MM.1S (cell line): ENCODE data around the gene MBD5.

Experiments
- DNase-seq: peaks from one replicate; pipeline ENCODE4 v3.0.0-alpha.2; 2015
- H2AFZ ChIP-seq: fragments of 300-600 bp; sonication (generic); 2 replicates; pipeline ENCODE4 v1.6.0; 2016; ENCODE audit warnings: antibody characterized with exemption, low read length
- H3F3A ChIP-seq: fragments of 300-600 bp; sonication (generic); 2 replicates; pipeline ENCODE4 v1.6.1; 2016; ENCODE audit warnings: mild to moderate bottlenecking, antibody characterized with exemption, low read length, moderate library complexity, mixed read lengths; ENCODE audit not compliant: insufficient read depth
- H3K27ac ChIP-seq: fragments of 300-600 bp; sonication (generic); 2 replicates; pipeline ENCODE4 v1.5.1; 2016; ENCODE audit warnings: mild to moderate bottlenecking, low read length
- H3K27me3 ChIP-seq: fragments of 300-600 bp; sonication (generic); replicated peaks from 2 replicates; pipeline ENCODE4 v1.6.0; 2016; ENCODE audit warnings: low read length; ENCODE audit not compliant: insufficient read depth
- H3K36me3 ChIP-seq: fragments of 300-600 bp; sonication (generic); replicated peaks from 2 replicates; pipeline ENCODE4 v1.6.1; 2016; ENCODE audit warnings: mild to moderate bottlenecking, low read length, mixed read lengths; ENCODE audit not compliant: insufficient read depth
- H3K4me1 ChIP-seq: fragments of 300-600 bp; sonication (generic); 2 replicates; pipeline ENCODE4 v1.6.1; 2016; ENCODE audit warnings: low read length, mixed read lengths
- H3K4me2 ChIP-seq: fragments of 300-600 bp; sonication (generic); 2 replicates; pipeline ENCODE4 v1.6.0; 2016; ENCODE audit warnings: low read depth, low read length
- H3K4me3 ChIP-seq: fragments of 300-600 bp; sonication (generic); 2 replicates; pipeline ENCODE4 v1.5.1; 2016; ENCODE audit warnings: low read length, mixed read lengths
- H3K79me2 ChIP-seq: fragments of 300-600 bp; sonication (generic); 2 replicates; pipeline ENCODE4 v1.6.1; 2016; ENCODE audit warnings: mixed run types, low read length, mixed read lengths
- H3K9ac ChIP-seq: fragments of 300-600 bp; sonication (generic); 2 replicates; pipeline ENCODE4 v1.6.1; 2016; ENCODE audit warnings: low read length, mixed read lengths
- H3K9me2 ChIP-seq: fragments of 300-600 bp; sonication (generic); replicated peaks from 2 replicates; pipeline ENCODE4 v1.6.1; 2016; ENCODE audit warnings: mild to moderate bottlenecking, low read length, mixed read lengths; ENCODE audit not compliant: insufficient read depth
- H3K9me3 ChIP-seq: fragments of 300-600 bp; sonication (generic); replicated peaks from 2 replicates; pipeline ENCODE4 v1.6.1; 2016; ENCODE audit warnings: mild to moderate bottlenecking, low read length, mixed read lengths; ENCODE audit not compliant: insufficient read depth
- H4K20me1 ChIP-seq: fragments of 300-600 bp; sonication (generic); 2 replicates; pipeline ENCODE4 v1.6.1; 2016; ENCODE audit warnings: mild to moderate bottlenecking, low read length, moderate library complexity, mixed read lengths; ENCODE audit not compliant: insufficient read depth
- EZH2 ChIP-seq: fragments of 300-600 bp; sonication (generic); optimal IDR thresholded peaks from 2 replicates; pipeline ENCODE3; 2017; ENCODE audit warnings: low read depth, mild to moderate bottlenecking, antibody characterized with exemption, low read length, mixed read lengths
- EZH2phosphoT487 ChIP-seq: fragments of 300-600 bp; sonication (generic); IDR thresholded peaks from 2 replicates; pipeline ENCODE4 v1.6.1; 2018; ENCODE audit warnings: antibody characterized with exemption, low read length
- TF ChIP-seq, protein P1 (sequence below): fragments of 300-600 bp; sonication (generic); IDR thresholded peaks from 2 replicates; pipeline ENCODE4 v1.5.1; 2016; ENCODE audit warnings: antibody characterized with exemption, low read length, mixed read lengths

Gene MBD5

DNA sequence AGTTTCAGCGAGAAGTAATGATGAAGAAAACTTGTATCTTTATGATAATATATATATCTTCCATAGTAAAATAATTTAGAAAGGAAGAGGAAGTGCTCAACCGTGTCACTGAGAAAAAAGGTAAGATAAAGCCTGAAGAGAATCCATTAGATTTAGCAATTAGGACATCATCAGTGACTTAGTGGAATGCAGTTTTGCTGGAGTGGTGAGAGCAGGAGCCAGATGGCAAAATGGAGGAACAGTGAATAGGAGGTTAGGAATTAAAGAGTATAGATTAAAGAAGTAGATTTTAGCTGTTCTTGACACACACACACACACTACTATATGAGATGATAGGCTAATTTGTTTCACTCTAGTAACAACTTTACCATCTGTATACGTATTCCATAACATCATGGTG lies 466.5 kb downstream of the MBD5 start:
- no peak overlapping the region for H3K9ac ChIP-seq
- H3K36me3 ChIP-seq: no peaks in the 10 kb centered on the region
- H3K4me2 ChIP-seq: no peak overlapping the region
- no peaks in the 10 kb centered on the region for H3K9me2 ChIP-seq
- H4K20me1 ChIP-seq: no peaks in the 10 kb centered on the region
- H3K4me3 ChIP-seq: no peak overlapping the region
- H3K79me2 ChIP-seq: no peaks in the 10 kb centered on the region
- no peaks in the 10 kb centered on the region for H3K27me3 ChIP-seq
- DNase-seq: no peak
- no peaks in the 10 kb centered on the region for H3F3A ChIP-seq
- TF ChIP-seq EZH2phosphoT487: no peak
- no peak for TF ChIP-seq EZH2
- TF ChIP-seq, protein P1, sequence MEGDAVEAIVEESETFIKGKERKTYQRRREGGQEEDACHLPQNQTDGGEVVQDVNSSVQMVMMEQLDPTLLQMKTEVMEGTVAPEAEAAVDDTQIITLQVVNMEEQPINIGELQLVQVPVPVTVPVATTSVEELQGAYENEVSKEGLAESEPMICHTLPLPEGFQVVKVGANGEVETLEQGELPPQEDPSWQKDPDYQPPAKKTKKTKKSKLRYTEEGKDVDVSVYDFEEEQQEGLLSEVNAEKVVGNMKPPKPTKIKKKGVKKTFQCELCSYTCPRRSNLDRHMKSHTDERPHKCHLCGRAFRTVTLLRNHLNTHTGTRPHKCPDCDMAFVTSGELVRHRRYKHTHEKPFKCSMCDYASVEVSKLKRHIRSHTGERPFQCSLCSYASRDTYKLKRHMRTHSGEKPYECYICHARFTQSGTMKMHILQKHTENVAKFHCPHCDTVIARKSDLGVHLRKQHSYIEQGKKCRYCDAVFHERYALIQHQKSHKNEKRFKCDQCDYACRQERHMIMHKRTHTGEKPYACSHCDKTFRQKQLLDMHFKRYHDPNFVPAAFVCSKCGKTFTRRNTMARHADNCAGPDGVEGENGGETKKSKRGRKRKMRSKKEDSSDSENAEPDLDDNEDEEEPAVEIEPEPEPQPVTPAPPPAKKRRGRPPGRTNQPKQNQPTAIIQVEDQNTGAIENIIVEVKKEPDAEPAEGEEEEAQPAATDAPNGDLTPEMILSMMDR: no peak
- no peaks in the 10 kb centered on the region for H3K9me3 ChIP-seq
- H3K4me1 ChIP-seq: no peaks in the 10 kb centered on the region
- H3K27ac ChIP-seq: no peak overlapping the region
- no peak overlapping the region for H2AFZ ChIP-seq

DNA sequence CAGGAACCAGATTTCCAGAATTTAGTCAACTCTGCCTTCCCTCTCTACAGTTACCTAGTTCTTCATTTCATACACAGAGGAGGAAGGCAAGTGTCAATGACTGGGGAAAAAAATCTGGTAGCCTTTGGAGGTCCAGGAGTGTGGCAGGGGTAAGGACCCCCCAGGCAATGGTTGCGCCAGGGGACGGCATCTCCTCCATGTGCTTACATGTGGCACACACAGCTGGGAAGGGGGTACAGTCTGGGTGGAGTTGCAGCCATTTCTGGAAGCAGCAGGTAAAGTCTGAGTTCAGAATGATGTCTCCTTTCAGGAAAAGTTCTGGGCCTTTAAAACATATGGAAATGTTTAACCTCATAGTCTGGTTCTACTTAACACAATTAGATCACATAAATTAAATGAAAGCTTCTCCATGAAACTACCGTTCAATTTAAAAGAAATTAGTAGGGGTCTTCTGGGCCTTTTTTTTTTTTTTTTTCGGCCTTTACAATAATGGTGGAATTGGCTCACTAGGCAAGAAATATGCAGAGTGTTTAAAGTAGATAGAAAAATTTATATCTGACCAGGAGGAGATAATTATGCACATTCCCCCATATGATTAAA lies 470.0 kb downstream of the MBD5 start:
- no peak overlapping the region for H3K27ac ChIP-seq
- H2AFZ ChIP-seq: no peak overlapping the region
- H4K20me1 ChIP-seq: no peaks in the 10 kb centered on the region
- H3K9me3 ChIP-seq: no peaks in the 10 kb centered on the region
- no peak overlapping the region for H3K4me2 ChIP-seq
- no peaks in the 10 kb centered on the region for H3K27me3 ChIP-seq
- no peaks in the 10 kb centered on the region for H3K79me2 ChIP-seq
- H3K9ac ChIP-seq: no peak overlapping the region
- no peaks in the 10 kb centered on the region for H3K36me3 ChIP-seq
- no peaks in the 10 kb centered on the region for H3K4me1 ChIP-seq
- H3F3A ChIP-seq: no peaks in the 10 kb centered on the region
- TF ChIP-seq EZH2phosphoT487 (no peak), EZH2 (no peak)
- TF ChIP-seq, protein P1: no peak
- H3K9me2 ChIP-seq: no peaks in the 10 kb centered on the region
- no peak overlapping the region for H3K4me3 ChIP-seq
- DNase-seq: no peak

DNA sequence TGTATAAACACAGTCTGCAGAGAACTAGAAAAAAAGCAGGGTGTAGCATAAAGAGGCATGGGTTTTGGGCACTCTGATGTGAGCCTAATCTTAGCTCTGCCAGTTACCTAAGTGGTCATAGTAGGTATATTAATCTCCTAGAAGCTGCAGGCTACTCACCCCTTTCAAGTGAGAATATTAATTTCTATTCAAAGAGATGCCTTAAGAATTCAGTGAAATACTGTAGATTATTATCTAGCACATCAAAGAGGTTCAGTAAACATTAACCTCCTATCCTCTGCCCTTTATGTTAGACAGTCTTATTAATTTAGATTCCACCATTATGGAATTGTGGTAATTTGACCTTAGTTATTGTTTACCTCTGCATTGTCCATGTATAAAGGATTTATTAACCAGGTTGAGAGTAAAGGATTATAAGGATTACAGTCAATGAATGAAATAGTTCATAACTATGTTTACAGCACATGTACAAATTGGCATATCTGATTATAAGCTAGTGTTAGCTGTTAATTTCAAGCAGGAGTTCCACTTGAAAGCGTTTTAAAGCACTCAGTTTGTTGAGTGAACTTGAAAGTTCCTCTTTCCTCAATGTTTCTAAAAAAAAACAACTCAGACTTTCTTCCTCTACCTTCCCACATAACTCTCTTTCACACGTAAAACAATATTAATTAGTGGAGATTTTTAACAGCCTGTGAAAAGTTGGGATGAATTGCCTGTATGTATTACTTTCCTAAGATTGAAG lies 473.1 kb downstream of the MBD5 start:
- Histone ChIP-seq H3K4me3 (no peak overlapping the region), H3K9me3 (no peaks in the 10 kb centered on the region), H3K36me3 (no peaks in the 10 kb centered on the region), H3K27ac (no peak overlapping the region), H3K9ac (no peak overlapping the region), H3F3A (no peaks in the 10 kb centered on the region), H3K4me1 (no peaks in the 10 kb centered on the region), H3K79me2 (no peaks in the 10 kb centered on the region), H3K4me2 (no peak overlapping the region), H3K9me2 (no peaks in the 10 kb centered on the region), H3K27me3 (no peaks in the 10 kb centered on the region), H4K20me1 (no peaks in the 10 kb centered on the region), H2AFZ (no peak overlapping the region)
- no peak for DNase-seq
- TF ChIP-seq, protein P1: no peak
- TF ChIP-seq EZH2: no peak
- TF ChIP-seq EZH2phosphoT487: no peak
